HG03196 (cell line): ENCODE results near the gene HCRT.
"Not testable (repeated sequence)": the region's sequence is repeated elsewhere in the genome, so short reads cannot be mapped to it uniquely, and the experiment has no call there.

ENCODE experiments used
- ATAC-seq: cut with Tn5 transposase; IDR thresholded peaks from one replicate; pipeline ENCODE4 v1.9.1; 2021; ENCODE audit not compliant: unreplicated experiment

The HCRT gene

DNA sequence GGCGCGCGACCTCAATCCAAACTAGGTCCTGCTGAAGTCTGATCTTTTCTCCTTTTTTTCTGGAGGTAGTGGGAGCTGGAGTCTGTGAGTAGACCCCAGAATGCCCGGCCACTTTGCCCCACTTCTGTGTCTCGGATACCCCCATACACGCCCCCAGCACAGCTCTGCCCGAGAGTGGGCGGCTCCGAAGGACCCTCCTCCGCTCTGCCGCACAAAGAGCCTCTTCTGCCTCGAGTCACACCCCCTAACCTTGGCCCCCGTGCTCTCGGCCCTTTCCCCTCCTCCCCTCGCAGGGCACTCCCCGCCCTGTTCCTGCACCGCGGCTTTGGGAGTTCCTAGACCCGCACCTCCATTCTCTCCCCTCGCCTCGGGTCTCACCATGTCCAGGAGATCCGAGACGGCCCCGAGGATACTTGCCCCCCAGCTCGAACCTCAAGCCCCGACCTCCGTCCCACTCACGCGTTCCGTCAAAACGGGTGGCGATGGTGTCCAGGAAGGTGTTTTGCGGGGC lies 4.8 kb downstream of the HCRT start:
- ATAC-seq = no peak

DNA sequence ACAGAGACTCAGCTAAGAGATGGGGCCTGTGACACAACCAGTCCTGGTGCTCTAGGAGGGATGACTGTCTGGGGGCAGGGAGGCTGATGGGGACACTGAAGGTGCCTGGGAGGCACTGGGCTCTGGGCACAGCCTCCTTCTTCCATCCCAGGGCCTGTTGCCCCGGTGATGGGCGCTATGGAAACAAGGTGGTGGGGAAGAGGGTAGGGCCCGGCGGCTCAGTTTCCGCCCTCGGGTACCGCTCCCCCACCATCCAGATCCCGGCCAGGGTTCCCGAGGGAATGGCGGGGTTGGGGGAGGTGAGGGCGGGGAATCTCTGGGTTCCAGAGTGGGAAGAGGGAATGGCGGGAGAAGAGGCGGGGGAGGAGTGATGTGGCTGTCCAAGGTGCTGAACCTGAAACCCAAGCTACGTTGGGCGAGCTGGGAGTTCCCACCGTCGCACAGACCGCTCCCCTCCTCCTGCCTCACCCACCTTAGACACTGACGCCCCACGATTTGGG lies 5.3 kb downstream of the HCRT start:
- no peak for ATAC-seq

DNA sequence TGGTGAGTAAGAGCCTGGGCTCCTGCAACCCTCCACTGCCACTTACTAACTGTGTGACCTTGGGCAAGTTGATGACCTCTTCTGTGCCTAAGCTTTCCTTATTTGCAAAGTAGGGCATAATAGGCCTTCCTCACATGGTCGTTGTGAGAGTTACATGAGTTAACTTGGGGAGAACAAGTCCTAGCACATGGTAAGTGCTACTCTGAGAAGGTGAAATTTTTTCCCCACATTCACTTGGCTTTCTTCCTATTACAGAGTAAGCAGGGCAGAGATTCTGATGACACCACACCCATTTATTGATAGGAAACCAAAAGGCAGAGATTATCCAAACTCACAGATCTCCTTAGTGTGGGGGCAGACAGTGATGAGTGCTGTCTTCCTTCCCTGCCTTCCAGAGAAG lies 5.9 kb downstream of the HCRT start:
- no peak for ATAC-seq

DNA sequence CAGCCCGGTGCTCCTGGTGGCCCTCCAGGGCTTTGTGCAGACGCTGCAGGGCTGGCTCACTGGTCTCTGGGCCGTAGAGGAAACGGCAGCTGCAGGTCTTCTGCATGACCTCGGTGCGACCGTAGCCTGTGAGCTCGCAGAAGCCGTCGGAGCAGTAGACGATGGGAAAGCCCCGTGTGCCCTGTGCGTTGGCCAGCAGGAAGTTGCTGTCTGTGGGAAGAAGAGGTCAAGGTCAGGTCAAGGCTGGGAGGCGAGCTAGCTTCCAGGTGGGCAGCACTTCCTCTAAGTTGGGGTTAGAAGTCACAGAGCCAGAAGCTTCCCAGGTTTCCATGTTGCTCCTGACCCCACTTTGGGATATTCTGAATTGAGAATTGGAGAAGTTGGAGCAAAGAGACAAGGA lies 6.4 kb downstream of the HCRT start:
- ATAC-seq = no peak

DNA sequence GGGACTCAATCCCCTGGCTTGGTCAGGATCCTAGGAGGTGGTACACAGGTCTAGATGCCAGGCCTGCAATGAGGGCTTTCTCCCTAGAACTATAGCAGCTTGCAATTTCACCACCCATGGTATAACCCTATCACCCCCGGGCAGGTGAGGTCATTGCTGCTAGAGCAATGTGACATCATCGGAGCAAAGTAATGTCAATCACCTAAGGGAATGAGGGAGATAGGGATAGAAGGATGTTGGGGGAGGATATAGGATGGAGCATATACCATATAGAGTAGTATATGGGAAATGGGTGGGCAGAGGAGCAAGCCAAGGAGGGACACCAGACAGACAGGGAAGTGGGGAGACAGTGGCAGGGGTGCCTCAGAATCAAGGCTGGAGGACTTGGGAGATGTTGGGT lies 7.6 kb downstream of the HCRT start:
- no peak for ATAC-seq

DNA sequence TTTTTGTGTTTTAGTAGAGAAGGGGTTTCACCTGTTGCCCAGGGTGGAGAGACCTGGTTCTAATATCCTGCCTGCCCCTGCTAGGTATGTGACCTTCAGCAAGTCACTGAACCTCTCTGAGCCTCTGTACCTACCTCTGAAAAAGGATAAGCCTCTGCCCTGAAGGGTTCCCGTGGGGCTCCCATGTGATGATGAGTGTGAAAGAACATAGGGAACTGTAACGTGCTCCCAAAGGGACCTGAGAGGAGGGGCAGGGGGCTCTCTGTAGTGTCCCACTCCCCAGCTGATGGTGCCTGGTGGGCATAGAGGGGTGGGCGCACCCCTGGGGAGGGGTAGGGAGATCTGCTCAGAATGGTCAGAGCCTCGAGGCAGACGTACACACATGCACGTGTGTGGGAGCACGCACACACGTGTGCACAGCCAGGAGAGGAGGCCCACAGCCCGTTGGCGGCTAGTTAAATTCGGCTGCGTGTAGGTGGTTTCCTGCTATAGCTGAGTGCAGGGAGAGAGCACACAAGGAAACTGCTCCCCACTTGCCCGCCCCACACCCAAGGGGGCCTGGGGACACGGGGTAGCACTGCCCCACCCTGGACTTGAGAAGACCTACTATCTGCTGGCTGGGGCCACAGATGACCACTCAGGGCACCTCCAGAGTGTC lies 11.0 kb downstream of the HCRT start:
- ATAC-seq = no peak

DNA sequence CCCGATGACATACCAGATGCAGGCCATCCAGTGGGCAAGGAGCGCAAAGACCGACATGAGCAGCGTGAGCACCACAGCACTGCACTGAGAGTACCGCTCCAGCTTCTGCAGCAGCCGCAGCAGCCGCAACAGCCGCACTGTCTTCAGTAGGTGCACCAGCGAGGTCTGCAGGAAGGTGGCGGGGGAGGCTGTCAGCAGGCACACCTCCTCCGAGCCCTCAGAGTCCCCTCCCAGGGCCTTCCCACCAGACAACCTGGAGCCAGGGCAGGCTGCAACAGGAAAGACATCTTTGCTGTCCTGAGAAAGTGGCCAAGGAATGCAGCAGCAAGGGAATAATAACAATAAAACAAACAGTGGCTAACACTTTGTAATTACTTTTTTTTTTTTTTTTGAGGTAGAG lies 13.4 kb downstream of the HCRT start:
- no peak for ATAC-seq

DNA sequence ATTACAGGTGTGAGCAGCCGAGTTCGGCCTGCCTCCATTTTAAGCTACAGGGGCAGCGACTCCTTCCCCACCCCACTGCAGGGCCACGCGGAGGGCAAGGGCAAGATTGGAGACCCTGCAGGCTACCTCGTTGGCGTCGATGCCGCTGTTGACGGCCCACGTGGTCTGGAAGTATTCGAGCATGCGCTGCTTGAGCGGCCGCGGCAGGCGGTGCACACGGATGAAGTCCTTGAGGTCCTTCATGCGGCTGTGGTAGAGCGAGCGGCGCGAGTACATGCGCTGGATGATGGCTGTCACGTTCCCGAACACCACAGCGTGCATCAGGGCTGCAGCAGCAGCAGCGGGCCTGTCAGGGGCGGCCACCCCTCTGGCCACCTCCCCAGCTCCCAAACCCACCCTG lies 15.9 kb downstream of the HCRT start:
- no peak for ATAC-seq

DNA sequence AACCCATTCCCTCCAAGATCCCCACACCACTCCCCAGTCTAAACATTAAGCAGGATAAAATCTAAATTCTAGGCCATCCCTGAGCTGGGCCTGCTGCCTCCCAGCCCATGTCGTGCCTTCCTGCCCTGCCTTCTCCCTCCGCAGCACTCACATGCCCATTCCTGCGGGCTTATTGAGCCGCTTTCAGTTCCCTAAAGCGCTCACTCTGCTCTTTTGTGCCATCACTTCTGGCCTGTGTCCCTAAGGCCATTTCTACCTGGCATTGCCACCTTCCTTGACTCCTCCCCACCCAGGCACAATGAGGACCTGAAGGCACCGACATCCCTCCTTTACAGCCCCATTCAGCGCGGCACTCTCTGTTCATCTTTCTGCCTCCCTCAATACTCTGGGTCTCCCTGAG lies 17.4 kb downstream of the HCRT start:
- ATAC-seq = no peak

DNA sequence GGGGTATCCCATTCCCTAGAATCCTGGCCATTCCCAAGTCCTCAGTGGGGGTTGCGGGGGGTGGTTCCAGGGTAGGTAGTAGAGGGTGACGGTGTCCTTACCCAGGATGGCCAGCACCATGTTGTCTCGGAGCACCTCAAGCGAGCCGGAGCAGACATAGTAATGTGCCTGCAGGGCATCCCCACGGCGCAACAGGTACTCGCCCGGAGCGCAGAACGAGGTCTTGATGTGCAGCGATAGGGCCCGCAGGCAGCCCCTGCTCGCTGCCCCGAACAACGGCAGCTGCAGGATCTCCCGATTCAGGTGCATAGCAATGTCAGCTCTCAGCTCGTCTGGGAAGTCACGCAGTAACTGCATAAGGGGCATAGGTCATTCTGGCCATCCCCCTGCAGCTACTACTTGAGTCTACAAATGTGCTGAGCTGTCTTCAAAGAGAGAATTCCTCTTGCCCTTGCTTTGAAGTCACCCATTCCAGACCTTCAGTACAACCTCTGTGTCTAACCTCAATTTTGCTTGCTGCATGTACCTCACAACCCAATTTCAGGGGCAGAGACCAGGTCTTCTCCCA lies 19.0 kb downstream of the HCRT start:
- ATAC-seq = no peak

DNA sequence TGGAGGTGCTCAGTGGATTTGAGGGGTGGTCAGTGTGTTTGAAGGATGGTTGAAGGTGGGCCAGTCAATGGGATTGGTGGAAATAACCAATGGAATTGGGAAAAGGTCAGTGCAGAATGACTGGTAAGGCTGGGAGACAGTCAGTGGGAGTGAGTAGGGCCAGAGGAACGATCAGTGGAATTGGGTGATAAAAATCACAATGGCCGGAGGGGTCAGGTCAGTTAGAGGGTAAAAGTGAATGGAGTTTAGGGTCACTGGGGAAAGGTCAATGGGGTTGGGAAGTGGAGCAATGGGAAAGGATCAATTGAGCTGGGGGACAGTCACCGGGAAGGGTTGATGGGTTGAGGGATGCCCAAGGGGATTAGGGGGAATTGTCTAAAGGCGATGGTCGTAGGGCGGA lies 19.5 kb downstream of the HCRT start:
- no peak for ATAC-seq

DNA sequence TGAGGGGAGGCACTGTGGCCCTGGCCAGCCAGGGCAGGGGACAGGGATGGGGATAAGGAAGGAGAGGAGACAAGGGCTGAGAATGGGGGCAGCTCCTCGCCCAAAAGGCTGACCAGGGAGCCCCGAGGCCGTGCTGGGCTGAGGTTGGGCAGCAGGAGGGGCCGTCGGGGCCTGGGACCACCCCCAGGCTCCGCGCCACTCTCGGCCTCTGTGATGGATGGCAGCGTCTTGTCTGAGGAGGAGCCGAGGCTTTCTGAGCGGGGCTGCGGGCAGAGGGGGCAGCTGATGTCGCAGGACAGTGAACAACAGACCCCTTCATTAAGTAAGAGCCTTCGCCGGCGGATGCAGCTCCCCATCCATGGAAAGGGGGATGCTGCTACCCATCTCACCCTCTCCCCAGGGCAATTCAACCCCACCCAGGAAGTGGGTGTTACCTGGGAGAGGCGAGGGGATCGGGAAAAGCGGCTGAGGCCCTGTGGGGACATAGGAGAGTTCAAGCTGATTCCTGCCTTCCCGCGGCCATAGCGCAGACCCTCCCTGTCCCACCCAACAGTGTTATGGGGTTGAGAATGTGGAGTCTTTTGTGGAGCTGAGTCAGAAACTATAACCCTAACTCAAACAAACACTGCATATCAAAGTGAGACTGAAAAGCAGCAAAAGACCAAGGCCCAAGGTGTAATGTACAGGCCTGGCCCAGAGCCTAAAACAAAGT lies 21.4 kb downstream of the HCRT start:
- ATAC-seq = no peak

DNA sequence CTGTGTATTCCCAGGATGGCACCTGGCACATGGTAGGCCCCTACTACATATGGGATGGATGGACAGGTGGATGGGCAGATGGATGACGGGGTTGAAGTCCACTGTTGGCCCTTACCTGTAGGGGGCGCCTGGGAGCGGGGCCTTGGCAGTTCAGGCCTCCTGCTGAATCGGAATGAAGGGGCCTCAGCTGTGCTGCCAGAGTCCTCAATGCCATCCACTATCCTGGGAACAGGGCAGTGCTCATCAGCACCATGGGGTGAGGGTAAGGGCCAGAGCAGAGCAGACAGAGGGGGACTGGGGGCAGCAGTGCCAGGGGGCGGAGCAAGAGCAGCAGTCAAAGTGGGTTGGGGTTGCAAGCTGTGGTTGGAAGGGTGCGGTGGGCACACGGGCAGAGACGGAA lies 22.1 kb downstream of the HCRT start:
- no peak for ATAC-seq

DNA sequence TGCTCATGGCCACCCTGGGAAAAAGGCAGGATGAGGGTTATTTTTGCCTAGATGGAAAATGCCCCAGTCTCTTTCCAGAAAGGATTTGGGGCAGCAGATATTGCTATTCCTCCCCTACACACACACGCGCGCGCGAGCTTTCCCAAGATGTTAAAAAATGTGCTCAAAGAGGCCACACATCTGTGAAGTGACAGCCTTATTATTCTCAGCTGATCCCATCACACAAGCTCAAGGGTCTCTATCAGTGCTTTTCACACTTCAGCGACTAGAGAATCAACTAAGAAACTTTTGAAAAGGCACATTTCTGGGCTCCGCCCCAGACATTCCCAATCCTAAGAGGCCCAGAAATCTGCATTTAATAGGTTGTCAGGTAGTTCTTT lies 24.7 kb downstream of the HCRT start:
- ATAC-seq = no peak

DNA sequence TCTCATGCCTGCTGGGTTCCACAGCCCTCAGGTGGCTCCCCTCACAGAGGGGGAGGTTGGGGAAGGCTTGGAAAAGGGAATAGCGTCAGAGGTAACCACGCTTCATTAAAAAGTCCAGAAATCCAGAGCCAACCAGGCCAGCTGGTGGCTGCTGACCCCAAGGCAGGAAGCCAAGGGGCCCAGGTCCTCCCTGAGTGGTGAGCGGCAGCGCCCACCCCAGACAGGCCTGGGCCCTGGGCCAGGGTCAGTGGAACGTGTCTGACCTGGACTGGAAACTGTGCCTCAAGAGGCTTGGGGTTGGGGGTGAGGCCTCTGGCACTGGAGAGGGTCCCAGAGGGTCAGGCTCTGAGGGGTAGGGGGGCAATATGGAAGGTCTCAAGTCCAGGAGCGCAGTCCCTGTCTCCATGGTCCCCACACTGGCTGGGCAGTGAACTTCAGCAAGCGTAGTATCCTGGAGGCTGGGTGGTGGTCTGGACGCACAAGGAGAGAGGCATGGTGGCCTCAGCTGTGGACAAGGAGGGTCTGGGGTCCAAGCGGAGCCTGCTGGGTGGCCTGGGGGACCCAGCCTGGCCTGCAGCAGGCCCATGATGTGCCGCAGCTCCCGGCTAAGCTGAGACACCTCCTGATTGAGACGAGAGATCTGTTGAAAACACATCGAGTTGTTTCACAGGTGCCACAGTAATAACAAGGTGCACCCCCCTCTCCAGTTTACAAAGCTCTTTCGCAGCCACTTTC lies 25.3 kb downstream of the HCRT start:
- ATAC-seq = no peak

DNA sequence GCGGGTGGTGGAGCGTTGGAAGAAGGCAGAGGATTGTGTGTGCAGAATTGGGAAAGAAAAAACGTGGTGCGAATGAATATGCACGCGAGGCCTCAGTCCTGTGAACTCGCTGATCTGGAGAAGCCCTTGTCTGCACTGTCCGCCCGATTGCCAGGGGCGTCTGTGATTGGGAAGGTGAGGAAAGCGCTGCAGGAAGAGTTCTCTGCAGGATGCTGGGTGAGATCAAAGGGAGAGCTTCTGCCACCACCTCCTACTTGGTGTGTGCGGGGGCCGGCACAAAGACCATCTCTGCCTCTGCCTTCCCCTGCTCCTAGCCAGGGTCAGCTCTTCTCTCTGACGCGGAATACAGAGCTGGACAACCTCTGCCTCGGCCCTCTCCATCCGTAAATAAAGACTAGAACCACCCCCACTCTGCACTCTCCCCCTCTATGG lies 29.6 kb downstream of the HCRT start:
- ATAC-seq = no peak

DNA sequence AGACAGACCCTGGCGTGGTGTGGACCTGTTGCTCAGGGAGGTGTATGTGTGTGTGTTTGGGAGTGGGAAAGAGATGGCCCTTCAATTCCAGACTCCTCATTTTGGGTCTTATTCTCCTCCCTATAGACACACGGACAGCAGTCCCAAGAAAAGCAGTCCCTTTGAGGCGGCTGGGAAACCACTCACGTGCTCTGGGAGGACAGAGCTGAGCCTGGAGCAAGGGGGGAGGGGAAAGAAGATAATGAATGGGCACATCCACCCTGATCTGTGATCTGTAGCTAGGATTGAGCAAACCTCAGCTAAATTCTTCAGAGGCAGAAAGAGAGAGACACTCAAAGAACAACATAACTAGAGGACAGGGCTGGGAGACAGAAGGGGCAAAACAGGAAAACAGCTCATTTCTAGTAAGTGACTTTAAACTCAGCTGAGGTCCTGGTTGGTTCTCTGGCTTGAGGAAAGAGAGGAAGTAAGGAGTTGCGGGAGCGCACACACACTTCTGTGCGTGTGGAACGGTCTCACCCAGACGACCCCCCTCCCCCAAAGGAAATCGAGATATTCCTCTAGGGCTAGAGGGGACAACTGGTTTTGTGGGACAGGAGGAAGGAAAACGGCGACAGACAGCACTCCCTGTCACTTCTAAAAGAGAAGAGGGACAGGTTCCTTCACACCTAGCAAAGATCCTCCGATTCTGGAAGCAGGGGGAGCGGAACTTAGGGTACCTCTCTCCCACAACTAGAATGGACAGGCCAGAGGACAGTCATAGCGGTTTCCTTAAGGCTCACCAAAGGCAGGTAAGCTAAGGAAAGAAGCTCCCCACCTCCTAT lies 31.1 kb downstream of the HCRT start:
- no peak for ATAC-seq

DNA sequence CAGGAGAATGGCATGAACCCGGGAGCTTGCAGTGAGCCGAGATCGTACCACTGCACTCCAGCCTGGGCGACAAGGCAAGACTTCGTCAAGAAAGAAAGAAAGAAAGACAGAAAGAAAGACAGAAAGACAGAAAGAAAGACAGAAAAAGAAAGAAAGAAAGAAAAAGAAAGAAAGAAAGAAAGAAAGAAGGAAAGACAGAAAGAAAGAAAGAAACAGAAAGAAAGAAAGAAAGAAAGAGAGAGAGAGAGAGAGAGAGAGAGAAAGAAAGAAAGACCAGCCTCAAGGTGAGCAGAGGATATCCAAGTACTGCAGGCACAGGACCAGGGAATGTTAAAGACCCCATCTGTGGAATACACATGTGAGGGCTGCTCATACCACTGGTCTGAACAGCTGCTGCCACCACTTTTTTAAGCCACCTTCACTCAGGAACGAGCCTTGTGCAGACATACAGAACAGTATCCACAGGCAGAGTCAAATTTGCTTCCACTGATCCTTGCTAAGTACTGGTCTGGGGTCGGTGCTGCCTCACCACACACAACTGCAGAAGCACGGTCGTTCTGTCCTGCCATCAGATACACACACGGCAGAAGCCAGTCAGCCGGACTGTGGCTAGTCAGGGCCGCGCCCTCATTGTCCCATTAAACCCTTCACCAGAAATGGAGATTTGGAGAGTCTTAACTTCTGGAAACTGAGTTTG lies 38.2 kb downstream of the HCRT start:
- ATAC-seq = no peak

DNA sequence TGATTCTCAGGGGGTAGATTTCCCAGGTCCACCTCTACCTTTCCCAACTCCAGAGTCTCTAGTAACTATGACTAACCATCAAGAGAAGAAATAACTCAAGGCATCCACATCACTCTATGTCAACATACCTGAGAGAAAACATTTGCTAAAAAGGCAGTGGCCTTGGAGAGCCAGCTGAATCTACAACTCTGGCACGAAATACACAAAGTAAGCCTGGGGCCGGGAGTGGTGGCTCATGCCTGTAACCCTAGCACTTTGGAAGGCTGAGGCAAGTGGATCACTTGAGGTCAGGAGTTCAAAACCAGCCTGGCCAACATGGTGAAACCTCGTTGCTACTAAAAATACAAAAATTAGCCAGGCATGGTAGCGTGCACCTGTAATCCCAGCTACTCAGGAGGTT lies 42.1 kb downstream of the HCRT start:
- not testable (repeated sequence) for ATAC-seq

DNA sequence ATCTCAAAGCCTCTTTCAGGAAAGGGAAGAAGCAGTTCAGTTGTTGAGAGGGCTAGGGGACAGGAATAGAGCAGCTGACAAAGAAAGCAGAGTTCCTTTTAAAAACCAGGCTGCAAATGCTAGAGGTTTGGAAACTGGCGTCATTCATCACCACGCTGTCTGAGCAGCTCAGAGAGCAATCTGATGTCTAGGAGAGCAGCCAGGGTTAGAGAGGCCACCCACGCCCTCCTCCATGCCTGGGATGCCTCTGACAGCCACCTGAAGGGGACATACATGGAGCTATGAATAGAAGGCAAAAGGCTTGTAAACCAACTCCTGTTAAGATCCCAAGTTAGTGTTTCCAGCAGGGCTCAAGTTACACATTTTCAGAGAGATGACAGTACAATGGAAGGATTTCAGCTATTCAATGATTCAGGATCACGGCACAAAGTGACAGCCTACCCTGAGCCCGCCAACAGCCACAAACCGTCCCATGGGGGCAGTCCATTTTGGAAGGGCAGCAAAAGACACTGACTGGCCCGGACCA lies 42.8 kb downstream of the HCRT start:
- no peak for ATAC-seq
